ENCODE results near the gene PLEKHA7. TPM values are rescaled to one million over a fixed set of nuclear protein-coding genes. Genes with fewer than 3 reads are reported as not detected.

PLEKHA7 gene
- total RNA-seq, 2 experiments from 2014 or later = 0.13 TPM; not detected in 1

GRCh38 chr11:16876053-16876752, 138.0 kb downstream of the PLEKHA7 start:
- POLR2A ChIA-PET = no interaction called here
- H3K79me2 ChIP-seq (ENCODE audit: insufficient read depth, low read depth, low read length) = no peaks in the 10 kb centered on the region
- CTCF ChIA-PET (ENCODE audit: unreplicated experiment) = no interaction called here
- H3K4me3 ChIP-seq (ENCODE audit: low read depth, low read length, poor library complexity, severe bottlenecking) = no peak overlapping the region
- H2AFZ ChIP-seq (ENCODE audit: low read length) = no peak overlapping the region
- no peak overlapping the region for H3K4me2 ChIP-seq (ENCODE audit: low read length)
- no peaks in the 10 kb centered on the region for H3K9me2 ChIP-seq (ENCODE audit: insufficient read depth, low read length)
- TF ChIP-seq EZH2phosphoT487 (IDR thresholded peaks at IDR 0.05; ENCODE audit: borderline replicate concordance, low read depth, low read length) = no peak
- TF ChIP-seq, protein P1, sequence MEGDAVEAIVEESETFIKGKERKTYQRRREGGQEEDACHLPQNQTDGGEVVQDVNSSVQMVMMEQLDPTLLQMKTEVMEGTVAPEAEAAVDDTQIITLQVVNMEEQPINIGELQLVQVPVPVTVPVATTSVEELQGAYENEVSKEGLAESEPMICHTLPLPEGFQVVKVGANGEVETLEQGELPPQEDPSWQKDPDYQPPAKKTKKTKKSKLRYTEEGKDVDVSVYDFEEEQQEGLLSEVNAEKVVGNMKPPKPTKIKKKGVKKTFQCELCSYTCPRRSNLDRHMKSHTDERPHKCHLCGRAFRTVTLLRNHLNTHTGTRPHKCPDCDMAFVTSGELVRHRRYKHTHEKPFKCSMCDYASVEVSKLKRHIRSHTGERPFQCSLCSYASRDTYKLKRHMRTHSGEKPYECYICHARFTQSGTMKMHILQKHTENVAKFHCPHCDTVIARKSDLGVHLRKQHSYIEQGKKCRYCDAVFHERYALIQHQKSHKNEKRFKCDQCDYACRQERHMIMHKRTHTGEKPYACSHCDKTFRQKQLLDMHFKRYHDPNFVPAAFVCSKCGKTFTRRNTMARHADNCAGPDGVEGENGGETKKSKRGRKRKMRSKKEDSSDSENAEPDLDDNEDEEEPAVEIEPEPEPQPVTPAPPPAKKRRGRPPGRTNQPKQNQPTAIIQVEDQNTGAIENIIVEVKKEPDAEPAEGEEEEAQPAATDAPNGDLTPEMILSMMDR (conservative IDR thresholded peaks at IDR 0.05; ENCODE audit: low read length) = no peak
- no peaks in the 10 kb centered on the region for H3K4me1 ChIP-seq (ENCODE audit: insufficient read depth, low read length, poor library complexity, severe bottlenecking)
- H4K20me1 ChIP-seq (ENCODE audit: insufficient read depth, low read length) = no peaks in the 10 kb centered on the region
- H3K27ac ChIP-seq (ENCODE audit: low read depth, low read length, poor library complexity, severe bottlenecking) = no peak overlapping the region
- no TSS peak for BruUV-seq (replicated peaks)
- DNase-seq (ENCODE audit: low spot score) = no peak
- no peaks in the 10 kb centered on the region for H3K36me3 ChIP-seq (ENCODE audit: insufficient read depth, low read length)
- H3K9me3 ChIP-seq (ENCODE audit: low read length) = no peaks in the 10 kb centered on the region
- intact Hi-C loops (cut with micrococcal nuclease; ENCODE audit: unreplicated experiment) = no loop called here

GRCh38 chr11:16874275-16874975, 139.8 kb downstream of the PLEKHA7 start:
- H3K4me1 ChIP-seq (ENCODE audit: insufficient read depth, low read length, poor library complexity, severe bottlenecking) = no peaks in the 10 kb centered on the region
- H3K4me2 ChIP-seq (ENCODE audit: low read length) = no peak overlapping the region
- H4K20me1 ChIP-seq (ENCODE audit: insufficient read depth, low read length) = no peaks in the 10 kb centered on the region
- no peaks in the 10 kb centered on the region for H3K79me2 ChIP-seq (ENCODE audit: insufficient read depth, low read depth, low read length)
- ChIA-PET POLR2A (no interaction called here), CTCF (ENCODE audit: unreplicated experiment) (no interaction called here)
- no peak overlapping the region for H3K4me3 ChIP-seq (ENCODE audit: low read depth, low read length, poor library complexity, severe bottlenecking)
- H3K9me2 ChIP-seq (ENCODE audit: insufficient read depth, low read length) = no peaks in the 10 kb centered on the region
- BruUV-seq (replicated peaks) = no TSS peak
- H2AFZ ChIP-seq (ENCODE audit: low read length) = no peak overlapping the region
- no peaks in the 10 kb centered on the region for H3K9me3 ChIP-seq (ENCODE audit: low read length)
- intact Hi-C loops (cut with micrococcal nuclease; ENCODE audit: unreplicated experiment) = no loop called here
- TF ChIP-seq, protein P1 (conservative IDR thresholded peaks at IDR 0.05; ENCODE audit: low read length) = no peak
- no peak for TF ChIP-seq EZH2phosphoT487 (IDR thresholded peaks at IDR 0.05; ENCODE audit: borderline replicate concordance, low read depth, low read length)
- H3K36me3 ChIP-seq (ENCODE audit: insufficient read depth, low read length) = no peaks in the 10 kb centered on the region
- no peak overlapping the region for H3K27ac ChIP-seq (ENCODE audit: low read depth, low read length, poor library complexity, severe bottlenecking)
- DNase-seq (ENCODE audit: low spot score) = no peak

DNA sequence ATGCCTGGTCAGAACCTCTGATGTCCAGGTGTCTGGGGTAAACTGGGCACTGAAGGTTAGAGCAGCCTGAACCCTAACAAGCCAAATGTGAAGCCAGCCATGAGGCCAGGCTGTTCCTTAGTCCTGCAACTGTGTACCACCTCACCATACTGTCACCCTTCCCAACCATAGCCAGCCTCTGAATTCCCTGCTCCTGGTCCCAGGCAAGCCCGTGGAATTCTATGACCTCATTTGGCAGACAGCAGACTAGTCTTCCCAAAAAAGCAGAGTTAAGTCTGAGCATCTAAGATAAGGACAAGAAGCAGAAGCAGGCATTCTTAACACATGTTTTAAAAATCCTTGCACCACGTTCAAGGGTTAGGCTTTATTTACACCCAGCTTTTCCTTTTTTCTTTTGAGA, 140.9 kb downstream of the PLEKHA7 start:
- POLR2A ChIA-PET = interaction anchor here (0.6 kb wide), 1 partner anchor 205 kb away, joined by 3 read pairs; no protein-coding TSS in a partner anchor
- no TSS peak for BruUV-seq (replicated peaks)
- no peak for TF ChIP-seq EZH2phosphoT487 (IDR thresholded peaks at IDR 0.05; ENCODE audit: borderline replicate concordance, low read depth, low read length)
- TF ChIP-seq, protein P1 (conservative IDR thresholded peaks at IDR 0.05; ENCODE audit: low read length) = no peak
- DNase-seq (ENCODE audit: low spot score) = no peak
- Histone ChIP-seq H3K9me2 (ENCODE audit: insufficient read depth, low read length) (no peaks in the 10 kb centered on the region), H3K36me3 (ENCODE audit: insufficient read depth, low read length) (no peaks in the 10 kb centered on the region), H3K79me2 (ENCODE audit: insufficient read depth, low read depth, low read length) (no peaks in the 10 kb centered on the region), H3K4me3 (ENCODE audit: low read depth, low read length, poor library complexity, severe bottlenecking) (no peak overlapping the region), H3K27ac (ENCODE audit: low read depth, low read length, poor library complexity, severe bottlenecking) (no peak overlapping the region), H2AFZ (ENCODE audit: low read length) (no peak overlapping the region), H4K20me1 (ENCODE audit: insufficient read depth, low read length) (no peaks in the 10 kb centered on the region), H3K4me2 (ENCODE audit: low read length) (no peak overlapping the region), H3K9me3 (ENCODE audit: low read length) (no peaks in the 10 kb centered on the region), H3K4me1 (ENCODE audit: insufficient read depth, low read length, poor library complexity, severe bottlenecking) (no peaks in the 10 kb centered on the region)
- intact Hi-C loops (cut with micrococcal nuclease; ENCODE audit: unreplicated experiment) = no loop called here
- CTCF ChIA-PET (ENCODE audit: unreplicated experiment) = no interaction called here
